Vagina (tissue), 2 donors: ENCODE results near the gene CORO6.

Source experiments
- CTCF ChIP-seq, 3 experiments: fragments of 450-650 bp in 2 of 3; fragments of 200-600 bp in 1 of 3; sonication (generic) in 1 of 3; IDR thresholded peaks; one replicate each; pipeline ENCODE4 v1.5.1; 2017 to 2019; ENCODE audit warnings: antibody characterized with exemption in 3 of 3, mild to moderate bottlenecking in 2 of 3, moderate library complexity in 2 of 3
- POLR2A ChIP-seq, 2 donors: fragments of 450-650 bp; IDR thresholded peaks; one replicate each; pipeline ENCODE4 v1.6.1; 2017; ENCODE audit warnings: antibody characterized with exemption in 2 of 2, mild to moderate bottlenecking in 2 of 2, moderate library complexity in 2 of 2
- POLR2AphosphoS5 ChIP-seq, 2 donors: sonication (generic); formaldehyde crosslinking; IDR thresholded peaks; one replicate each; pipeline ENCODE4 v1.9.0; 2017; ENCODE audit warnings: antibody characterized with exemption in 2 of 2, mild to moderate bottlenecking in 2 of 2, low read depth in 1 of 2; ENCODE audit not compliant: insufficient read depth in 1 of 2

GRCh38 chr17:29578626-29579485, 43.9 kb downstream of the CORO6 start:
- TF ChIP-seq CTCF (IDR thresholded peaks at IDR 0.05) (no peak), POLR2A (IDR thresholded peaks at IDR 0.05) (no peak), POLR2AphosphoS5 (IDR thresholded peaks at IDR 0.05; ENCODE audit: insufficient read depth in 1 of 2, low read depth in 1 of 2) (no peak)
